Stimulated activated naive CD8-positive, alpha-beta T cell treated with anti-CD3 and anti-CD28 coated beads, Interleukin-15, amount 100 ng/mL, for 72 hours (primary cell): ENCODE measurements around the gene CAMK1G.

Source experiments
- ATAC-seq: fragments of 150-1000 bp; cut with Tn5 transposase; 2 replicates; pipeline ENCODE4 v1.10.0; 2021; ENCODE audit warnings: mild to moderate bottlenecking, moderate library complexity
- DNase-seq, 2 donors: peaks; one replicate each; pipeline ENCODE4 v3.0.0; 2021 to 2022
- H3K27ac Mint-ChIP-seq, 2 donors: one replicate each; pipeline ENCODE4 v1.8.0; 2022; ENCODE audit warnings: mild to moderate bottlenecking in 2 of 2, mixed read lengths in 2 of 2, moderate library complexity in 2 of 2
- H3K27me3 Mint-ChIP-seq: one replicate; pipeline ENCODE4 v1.8.0; 2022; ENCODE audit warnings: mixed read lengths
- H3K4me1 Mint-ChIP-seq: one replicate; pipeline ENCODE4 v1.8.0; 2022; ENCODE audit warnings: mild to moderate bottlenecking, mixed read lengths
- H3K4me3 Mint-ChIP-seq, 2 donors: one replicate each; pipeline ENCODE4 v1.8.0; 2022; ENCODE audit warnings: mild to moderate bottlenecking in 2 of 2, mixed read lengths in 2 of 2, moderate library complexity in 1 of 2
- H3K9me3 Mint-ChIP-seq, 2 donors: one replicate each; pipeline ENCODE4 v1.8.0; 2022; ENCODE audit warnings: mixed read lengths in 2 of 2

Gene CAMK1G

GRCh38 chr1:209618756-209619420 is 35.4 kb downstream of the CAMK1G start:
- no peak for DNase-seq
- Mint-ChIP-seq H3K4me3 (no peak overlapping the region), H3K27me3 (no peaks in the 10 kb centered on the region), H3K4me1 (peaks cover 6% of the 10 kb centered on the region), H3K27ac (no peak overlapping the region), H3K9me3 (no peaks in the 10 kb centered on the region)
- no peak for ATAC-seq

- ATAC-seq, result no peak
- Mint-ChIP-seq H3K4me1 (peaks cover 6% of the 10 kb centered on the region), H3K27ac (no peak overlapping the region), H3K4me3 (no peak overlapping the region), H3K27me3 (no peaks in the 10 kb centered on the region), H3K9me3 (no peaks in the 10 kb centered on the region)
- no peak for DNase-seq
These were observed 36.4 kb downstream of the CAMK1G start for GRCh38 chr1:209619696-209620486.

GRCh38 chr1:209620487-209620884 is 37.0 kb downstream of the CAMK1G start:
- Mint-ChIP-seq H3K4me1 (peaks cover 6% of the 10 kb centered on the region), H3K27ac (no peak overlapping the region), H3K4me3 (no peak overlapping the region), H3K27me3 (no peaks in the 10 kb centered on the region), H3K9me3 (no peaks in the 10 kb centered on the region)
- no peak for ATAC-seq
- no peak for DNase-seq

GRCh38 chr1:209621286-209621685 is 37.8 kb downstream of the CAMK1G start:
- no peaks in the 10 kb centered on the region for H3K27me3 Mint-ChIP-seq
- DNase-seq, result no peak
- H3K9me3 Mint-ChIP-seq, result no peaks in the 10 kb centered on the region
- ATAC-seq, result no peak
- H3K27ac Mint-ChIP-seq, result peak overlapping the region; percentile 24 to 64
- H3K4me1 Mint-ChIP-seq, result peaks cover 6% of the 10 kb centered on the region
- H3K4me3 Mint-ChIP-seq, result no peak overlapping the region

- Mint-ChIP-seq H3K27ac (peak overlapping the region in 1 of 2 donors; percentile 24), H3K9me3 (no peaks in the 10 kb centered on the region), H3K4me3 (no peak overlapping the region), H3K27me3 (no peaks in the 10 kb centered on the region), H3K4me1 (peaks cover 6% of the 10 kb centered on the region)
- ATAC-seq (no peak), DNase-seq (no peak)
These were observed 38.5 kb downstream of the CAMK1G start for GRCh38 chr1:209621741-209622655.

- H3K4me1 Mint-ChIP-seq, result peaks cover 14% of the 10 kb centered on the region
- H3K4me3 Mint-ChIP-seq, result no peak overlapping the region
- ATAC-seq (no peak), DNase-seq (no peak)
- H3K9me3 Mint-ChIP-seq, result no peaks in the 10 kb centered on the region
- H3K27ac Mint-ChIP-seq, result no peak overlapping the region
- H3K27me3 Mint-ChIP-seq, result peaks cover 5% of the 10 kb centered on the region
These were observed 39.6 kb downstream of the CAMK1G start for GRCh38 chr1:209622841-209623829.

- H3K27ac Mint-ChIP-seq, result peak overlapping the region in 1 of 2 donors; percentile 79
- DNase-seq (no peak), ATAC-seq (no peak)
- H3K4me3 Mint-ChIP-seq, result no peak overlapping the region
- peaks cover 8% of the 10 kb centered on the region for H3K4me1 Mint-ChIP-seq
- H3K9me3 Mint-ChIP-seq, result no peaks in the 10 kb centered on the region
- peaks cover 5% of the 10 kb centered on the region for H3K27me3 Mint-ChIP-seq
These were observed 41.3 kb downstream of the CAMK1G start for GRCh38 chr1:209624558-209625549.

- Mint-ChIP-seq H3K9me3 (no peaks in the 10 kb centered on the region), H3K27ac (peak overlapping the region in 1 of 2 donors; percentile 9), H3K4me3 (no peak overlapping the region), H3K27me3 (peaks cover 5% of the 10 kb centered on the region), H3K4me1 (peaks cover 8% of the 10 kb centered on the region)
- ATAC-seq, result no peak
- no peak for DNase-seq
These were observed 42.3 kb downstream of the CAMK1G start for GRCh38 chr1:209625791-209626285.

GRCh38 chr1:209626346-209627026 is 43.0 kb downstream of the CAMK1G start:
- ATAC-seq (no peak), DNase-seq (no peak)
- Mint-ChIP-seq H3K9me3 (no peaks in the 10 kb centered on the region), H3K4me3 (no peak overlapping the region), H3K4me1 (peaks cover 8% of the 10 kb centered on the region), H3K27me3 (peaks cover 5% of the 10 kb centered on the region), H3K27ac (peak overlapping the region in 1 of 2 donors; percentile 48)

GRCh38 chr1:209627027-209627731 is 43.7 kb downstream of the CAMK1G start:
- Mint-ChIP-seq H3K9me3 (no peaks in the 10 kb centered on the region), H3K27me3 (peaks cover 5% of the 10 kb centered on the region), H3K4me3 (no peak overlapping the region), H3K4me1 (peaks cover 8% of the 10 kb centered on the region), H3K27ac (peak overlapping the region in 1 of 2 donors; percentile 47)
- ATAC-seq (peak; percentile 33), DNase-seq (no peak)

- DNase-seq, result peak; percentile 82 to 85
- no peak overlapping the region for H3K4me3 Mint-ChIP-seq
- ATAC-seq, result peak; percentile 80
- H3K4me1 Mint-ChIP-seq, result peaks cover 8% of the 10 kb centered on the region
- H3K9me3 Mint-ChIP-seq, result no peaks in the 10 kb centered on the region
- peaks cover 5% of the 10 kb centered on the region for H3K27me3 Mint-ChIP-seq
- H3K27ac Mint-ChIP-seq, result no peak overlapping the region
These were observed 44.2 kb downstream of the CAMK1G start for GRCh38 chr1:209627732-209628196.

- Mint-ChIP-seq H3K4me3 (no peak overlapping the region), H3K9me3 (no peaks in the 10 kb centered on the region), H3K4me1 (peaks cover 8% of the 10 kb centered on the region), H3K27ac (no peak overlapping the region), H3K27me3 (peaks cover 5% of the 10 kb centered on the region)
- no peak for DNase-seq
- ATAC-seq, result no peak
These were observed 45.2 kb downstream of the CAMK1G start for GRCh38 chr1:209628618-209629299.
